Hepatocyte (in vitro differentiated cells): Measurements from ENCODE around the gene GDF15.

Experiments
- EZH2 ChIP-seq: fragments of 200-600 bp; sonication (generic); IDR thresholded peaks from 2 replicates; pipeline ENCODE4 v1.6.1; 2016; ENCODE audit warnings: antibody characterized with exemption, mild to moderate bottlenecking, borderline replicate concordance
- TF ChIP-seq, protein P1 (sequence below): fragments of 200-600 bp; sonication (generic); IDR thresholded peaks from 2 replicates; pipeline ENCODE4 v1.5.1; 2016; ENCODE audit warnings: antibody characterized with exemption, mild to moderate bottlenecking; ENCODE audit not compliant: poor library complexity

DNA sequence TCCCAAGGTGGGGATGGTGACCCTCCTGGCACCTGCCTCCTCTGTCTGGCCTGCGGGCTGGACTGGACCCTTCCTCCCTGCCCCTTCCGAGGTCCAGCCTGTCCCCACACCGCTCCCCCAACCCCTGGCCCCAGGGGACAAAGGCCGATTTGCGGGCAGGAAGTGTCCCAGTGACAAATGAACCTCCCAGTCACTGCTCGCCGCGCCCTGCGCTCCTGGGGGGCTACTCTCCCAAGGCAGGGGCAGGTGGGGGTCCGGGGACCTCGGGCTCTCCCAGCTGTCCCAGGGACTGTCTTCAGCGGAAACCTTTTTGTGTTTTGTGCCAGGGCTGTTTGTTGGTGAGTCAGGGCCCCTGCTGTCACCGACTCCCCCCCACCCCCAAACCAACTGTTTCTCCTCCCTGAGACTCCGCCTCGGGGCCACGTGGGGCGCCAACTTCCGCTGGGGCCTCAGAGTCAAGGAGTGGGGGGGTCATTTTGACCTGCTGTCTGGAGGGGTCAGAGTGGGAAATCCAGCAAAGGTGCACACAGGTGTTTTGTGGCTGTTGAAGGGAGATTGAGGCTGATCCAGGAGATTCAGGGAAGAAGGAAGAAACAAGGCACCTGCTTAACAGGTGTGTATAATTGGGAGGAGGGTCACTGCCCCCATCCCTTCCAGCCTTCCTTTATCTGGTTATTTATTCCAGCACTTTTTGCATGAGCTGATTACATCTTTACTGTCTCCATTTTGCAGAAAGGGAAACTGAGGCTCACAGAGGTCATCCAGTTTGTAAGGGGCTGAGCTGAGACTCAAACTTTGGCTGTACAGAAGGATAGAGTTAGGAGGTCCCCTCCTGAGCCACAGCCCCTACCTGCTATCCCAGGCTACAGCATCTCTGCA is 44.7 kb upstream of the GDF15 start:
- TF ChIP-seq, protein P1, sequence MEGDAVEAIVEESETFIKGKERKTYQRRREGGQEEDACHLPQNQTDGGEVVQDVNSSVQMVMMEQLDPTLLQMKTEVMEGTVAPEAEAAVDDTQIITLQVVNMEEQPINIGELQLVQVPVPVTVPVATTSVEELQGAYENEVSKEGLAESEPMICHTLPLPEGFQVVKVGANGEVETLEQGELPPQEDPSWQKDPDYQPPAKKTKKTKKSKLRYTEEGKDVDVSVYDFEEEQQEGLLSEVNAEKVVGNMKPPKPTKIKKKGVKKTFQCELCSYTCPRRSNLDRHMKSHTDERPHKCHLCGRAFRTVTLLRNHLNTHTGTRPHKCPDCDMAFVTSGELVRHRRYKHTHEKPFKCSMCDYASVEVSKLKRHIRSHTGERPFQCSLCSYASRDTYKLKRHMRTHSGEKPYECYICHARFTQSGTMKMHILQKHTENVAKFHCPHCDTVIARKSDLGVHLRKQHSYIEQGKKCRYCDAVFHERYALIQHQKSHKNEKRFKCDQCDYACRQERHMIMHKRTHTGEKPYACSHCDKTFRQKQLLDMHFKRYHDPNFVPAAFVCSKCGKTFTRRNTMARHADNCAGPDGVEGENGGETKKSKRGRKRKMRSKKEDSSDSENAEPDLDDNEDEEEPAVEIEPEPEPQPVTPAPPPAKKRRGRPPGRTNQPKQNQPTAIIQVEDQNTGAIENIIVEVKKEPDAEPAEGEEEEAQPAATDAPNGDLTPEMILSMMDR, result no peak
- no peak for TF ChIP-seq EZH2
